GM19099 (cell line): Measurements from ENCODE around the gene PINK1.

Experiments used
- POLR2A ChIP-seq: IDR thresholded peaks from 3 replicates; pipeline ENCODE4 v1.6.1; 2011; ENCODE audit warnings: low read depth; ENCODE audit not compliant: insufficient read length; ENCODE audit errors: extremely low read depth

PINK1 gene

DNA sequence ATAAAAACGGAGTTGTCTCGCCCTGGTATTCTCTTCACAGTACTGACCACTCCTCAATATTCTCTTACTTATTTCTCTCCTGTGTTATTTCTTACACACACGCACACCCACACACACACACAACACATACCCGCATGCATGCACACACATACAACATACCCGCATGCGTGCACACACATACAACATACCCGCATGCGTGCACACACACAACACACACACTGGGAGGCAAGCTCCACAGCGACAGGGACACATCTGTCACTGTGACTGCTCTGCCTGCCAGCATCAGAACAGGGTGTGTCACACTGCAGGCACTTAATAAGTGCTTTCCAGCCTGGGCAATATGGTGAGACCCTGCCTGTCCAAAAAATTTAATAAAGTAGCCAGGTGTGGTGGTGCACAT lies 48.7 kb downstream of the PINK1 start:
- no peak for TF ChIP-seq POLR2A

DNA sequence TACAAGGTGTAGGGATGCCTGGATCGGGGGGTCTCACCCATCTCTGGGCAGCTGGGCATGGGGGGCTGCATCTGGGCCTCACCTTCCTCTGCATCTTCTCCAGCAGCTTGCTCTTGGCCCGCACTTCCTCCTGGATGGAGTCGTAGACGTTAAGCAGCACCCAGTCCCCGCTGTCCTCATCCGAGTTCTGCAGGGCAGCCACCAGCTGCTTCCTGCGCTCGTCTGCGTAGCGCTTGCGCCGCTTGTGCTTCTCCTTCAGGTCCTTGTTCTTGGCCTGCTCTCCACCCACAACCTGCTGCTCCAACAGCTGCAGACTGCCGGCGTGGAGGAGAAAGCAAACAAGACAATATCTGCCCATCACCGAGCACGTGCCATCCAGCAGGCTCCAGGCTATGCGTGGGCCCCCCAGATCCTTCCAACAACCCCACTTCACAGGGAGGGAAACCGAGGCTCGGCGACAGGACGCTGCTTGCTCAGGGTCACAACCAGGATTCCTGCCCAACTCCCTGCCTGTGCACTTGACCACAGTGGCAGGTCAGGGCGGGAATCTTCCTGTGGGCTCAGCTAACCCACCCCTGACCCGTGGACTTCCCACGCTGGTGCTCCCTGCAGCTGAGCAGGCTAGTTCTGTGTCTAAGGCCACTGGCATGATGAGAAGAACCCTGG lies 49.4 kb downstream of the PINK1 start:
- no peak for TF ChIP-seq POLR2A

DNA sequence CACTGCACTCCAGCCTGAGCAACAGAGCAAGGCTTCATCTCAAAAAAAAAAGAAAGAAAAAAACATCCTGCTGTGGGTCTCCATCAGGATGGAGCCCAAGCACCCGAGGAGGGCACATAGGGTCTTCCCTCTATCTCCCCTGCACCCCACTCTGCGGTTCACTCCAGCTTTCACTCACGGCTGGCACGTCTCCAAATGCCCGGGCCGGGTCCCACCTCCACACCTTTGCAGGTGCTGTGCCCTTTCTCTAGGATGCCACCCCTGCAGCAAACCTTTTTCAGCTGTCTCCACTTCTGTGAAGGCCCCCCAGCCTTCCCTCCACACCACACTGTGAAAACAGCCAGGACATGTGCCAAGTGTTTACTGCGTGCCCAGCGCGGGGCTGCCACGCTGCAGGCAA lies 50.4 kb downstream of the PINK1 start:
- TF ChIP-seq POLR2A: no peak

DNA sequence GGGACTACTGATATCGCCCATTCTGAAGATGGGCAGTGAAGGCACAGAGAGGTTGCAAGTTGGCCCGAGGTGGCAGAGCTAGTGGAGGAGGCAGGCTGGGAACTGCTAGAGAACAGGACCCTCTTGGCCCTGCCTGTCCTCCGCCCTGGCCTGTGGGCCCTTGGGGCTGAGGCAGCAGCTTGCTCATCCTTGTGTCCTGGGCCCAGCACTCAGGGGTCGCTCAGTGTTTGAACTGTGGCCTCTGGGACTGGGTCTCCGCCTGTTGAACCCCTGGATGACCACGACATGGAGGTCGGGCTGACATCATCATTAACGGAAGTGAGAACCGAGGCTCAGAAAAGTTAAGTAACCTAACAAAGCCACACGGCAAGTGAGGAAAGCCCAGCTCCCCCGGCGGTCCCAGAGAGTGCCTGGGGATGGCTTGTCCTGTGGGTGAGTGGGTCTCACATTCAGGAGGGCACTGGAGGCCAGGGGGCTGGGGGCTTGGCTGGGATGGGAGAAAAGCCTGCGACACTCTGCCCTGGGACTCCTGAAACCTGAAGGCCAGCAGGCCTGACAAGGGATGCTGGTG lies 50.9 kb downstream of the PINK1 start:
- no peak for TF ChIP-seq POLR2A

DNA sequence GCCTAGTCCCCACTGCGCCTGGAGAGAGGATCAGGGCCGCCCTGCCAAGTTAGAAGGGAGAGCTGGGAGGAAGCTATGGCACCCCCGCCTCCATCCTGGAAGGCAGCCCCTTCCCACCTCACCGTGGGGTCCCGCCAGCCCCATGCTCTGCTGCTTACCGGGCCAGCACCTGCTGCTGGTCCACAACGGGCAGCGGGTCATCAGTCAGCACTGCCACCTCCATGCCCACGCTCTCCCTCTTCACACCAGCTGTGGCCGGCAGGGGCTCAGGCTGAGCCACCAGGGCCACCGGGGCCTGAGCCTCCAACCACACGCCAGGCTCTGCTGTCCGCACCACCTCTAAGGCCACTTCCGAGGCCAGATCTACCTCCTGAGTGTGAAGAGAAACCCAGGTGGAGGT lies 51.4 kb downstream of the PINK1 start:
- no peak for TF ChIP-seq POLR2A

DNA sequence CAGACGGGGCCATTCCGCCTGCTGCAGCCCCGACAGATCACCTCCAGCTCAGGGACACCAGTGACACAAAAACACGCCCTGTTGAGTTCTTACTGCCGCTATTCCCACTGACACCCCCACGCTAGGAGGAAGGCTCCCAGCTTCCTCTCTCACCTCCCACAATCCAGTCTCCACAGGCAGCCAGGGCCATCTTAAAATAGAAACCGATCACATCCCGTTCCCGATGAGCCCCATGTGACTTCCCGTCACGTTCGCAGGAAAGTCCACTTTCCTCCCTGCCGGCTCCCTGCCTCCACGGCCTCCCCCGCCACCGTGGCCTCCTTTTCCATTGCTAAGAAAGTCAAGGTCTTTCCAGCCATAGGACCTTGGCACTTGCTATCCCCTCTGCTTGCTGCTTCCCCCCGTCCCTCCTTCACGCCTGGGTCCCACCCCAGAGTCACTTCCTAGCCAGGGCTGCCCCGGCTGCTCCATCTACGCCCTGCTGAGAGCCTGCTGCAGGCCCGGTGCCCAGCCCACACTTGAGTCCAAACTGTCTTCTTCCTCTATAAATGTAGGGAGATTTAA lies 51.9 kb downstream of the PINK1 start:
- TF ChIP-seq POLR2A: no peak

DNA sequence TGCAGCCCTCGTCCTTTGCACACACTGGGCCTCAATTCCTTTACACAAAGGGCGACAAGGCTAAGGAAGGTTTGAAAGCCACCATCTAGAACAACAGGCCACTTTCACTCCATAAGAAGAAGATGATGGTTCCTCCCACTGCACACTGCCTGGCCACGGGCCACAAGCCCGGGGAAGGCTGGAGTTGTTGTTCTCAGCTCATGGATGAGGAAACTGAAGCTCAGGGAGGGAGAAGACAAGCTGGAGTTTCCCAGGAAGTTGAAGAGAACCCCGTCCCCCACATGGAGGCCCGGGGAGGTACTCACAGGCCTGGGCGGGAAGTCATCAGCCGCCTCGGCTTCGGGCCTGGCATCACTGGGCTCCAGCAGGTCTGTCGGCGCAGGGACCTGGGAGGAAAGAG lies 52.5 kb downstream of the PINK1 start:
- no peak for TF ChIP-seq POLR2A

DNA sequence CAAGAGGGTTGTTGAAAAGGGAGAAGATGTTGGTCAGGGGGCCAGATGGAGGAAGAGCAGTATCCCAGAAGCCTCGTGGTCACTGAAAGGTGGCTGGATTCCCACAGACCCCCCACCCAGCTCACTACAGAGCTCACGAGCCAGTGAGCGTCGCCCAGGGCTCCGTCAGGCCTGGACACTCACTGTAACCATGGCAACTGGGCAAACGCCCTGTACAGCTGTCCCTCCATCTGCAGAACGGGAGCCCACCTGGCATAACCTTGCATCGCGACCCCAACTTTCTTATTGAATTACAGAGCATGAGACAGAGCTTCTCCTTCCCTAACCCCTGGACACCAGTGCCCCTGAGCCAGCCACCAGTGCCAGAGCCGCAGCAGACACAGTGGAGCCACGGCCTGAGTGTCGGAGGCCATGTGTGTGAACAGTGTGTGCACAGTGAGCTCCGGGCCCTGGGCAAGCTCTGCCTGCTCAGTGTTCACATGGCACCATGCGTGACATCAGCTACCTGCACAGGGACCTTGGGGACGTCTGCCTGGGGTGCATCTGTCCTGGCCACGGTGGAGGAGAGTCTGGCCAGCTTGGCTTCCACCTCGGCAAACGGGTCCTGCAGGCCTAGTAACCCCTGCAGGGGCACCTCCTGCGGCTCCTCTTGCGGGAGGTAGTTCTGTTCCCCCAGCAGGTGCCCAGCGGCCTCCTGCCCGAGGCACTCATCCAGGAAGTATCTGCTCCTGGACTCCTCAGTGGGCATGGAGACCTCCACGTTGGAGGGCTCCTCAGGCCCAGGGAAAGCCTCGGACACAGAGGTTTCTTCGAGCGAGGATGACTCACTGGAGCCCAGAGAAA lies 53.8 kb downstream of the PINK1 start:
- no peak for TF ChIP-seq POLR2A

DNA sequence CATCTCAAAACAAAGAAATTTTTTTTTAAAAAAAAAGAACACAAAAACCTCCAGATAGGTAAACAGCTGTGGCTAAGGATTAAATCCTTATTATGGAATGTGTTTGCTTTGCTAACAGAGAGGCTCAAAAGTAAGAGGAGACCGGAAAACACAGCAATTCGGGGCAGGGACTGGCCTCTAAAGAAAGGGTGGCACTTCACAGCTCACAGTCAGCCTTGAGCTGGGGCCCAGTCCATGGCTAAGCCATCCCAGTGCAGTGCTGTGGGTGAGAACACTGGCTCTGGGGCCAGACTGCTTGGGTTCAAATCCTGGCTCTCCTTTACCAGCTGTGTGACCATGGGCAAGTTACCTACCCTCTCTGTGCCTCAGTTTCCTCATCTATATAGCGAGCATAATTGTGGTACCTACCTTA lies 56.4 kb downstream of the PINK1 start:
- no peak for TF ChIP-seq POLR2A

DNA sequence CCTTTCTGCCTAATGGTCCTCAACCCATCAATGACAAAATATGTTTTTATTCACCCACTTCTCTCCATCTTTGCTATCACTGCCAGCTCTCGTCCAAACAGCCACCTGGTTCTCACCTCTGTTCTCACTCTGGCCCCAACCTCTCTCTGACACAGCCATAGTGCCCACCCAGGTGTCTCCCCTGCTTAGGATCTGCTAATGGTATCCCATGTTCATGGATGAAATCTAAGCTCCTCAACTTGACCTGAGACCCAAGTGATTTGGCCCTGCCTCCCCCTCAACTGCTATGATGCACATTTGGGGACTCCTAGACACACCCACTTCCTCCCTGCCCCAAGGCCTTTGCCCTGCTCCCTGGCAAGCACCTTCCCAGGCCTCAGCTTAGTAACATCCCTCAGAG lies 58.6 kb downstream of the PINK1 start:
- TF ChIP-seq POLR2A: no peak

DNA sequence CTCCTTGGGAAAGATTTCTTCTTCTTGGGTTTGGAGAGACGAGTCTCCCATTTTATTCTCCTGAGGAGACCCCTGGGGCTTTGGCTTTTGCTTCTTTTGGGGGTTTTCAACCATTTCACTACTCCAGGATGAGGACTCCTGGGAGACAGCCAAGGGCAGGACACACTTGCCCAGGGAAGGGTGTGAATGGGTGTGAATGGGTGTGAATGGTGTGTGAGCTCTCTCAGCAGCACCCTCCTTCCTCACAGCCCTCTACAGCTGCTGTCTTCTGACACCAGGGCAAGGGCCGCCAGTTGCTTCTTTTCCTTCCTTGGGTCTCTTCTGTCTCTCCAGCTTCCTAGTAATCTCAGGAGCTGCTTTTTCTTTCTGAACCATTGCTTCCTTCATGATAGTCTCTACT lies 60.4 kb downstream of the PINK1 start:
- no peak for TF ChIP-seq POLR2A

DNA sequence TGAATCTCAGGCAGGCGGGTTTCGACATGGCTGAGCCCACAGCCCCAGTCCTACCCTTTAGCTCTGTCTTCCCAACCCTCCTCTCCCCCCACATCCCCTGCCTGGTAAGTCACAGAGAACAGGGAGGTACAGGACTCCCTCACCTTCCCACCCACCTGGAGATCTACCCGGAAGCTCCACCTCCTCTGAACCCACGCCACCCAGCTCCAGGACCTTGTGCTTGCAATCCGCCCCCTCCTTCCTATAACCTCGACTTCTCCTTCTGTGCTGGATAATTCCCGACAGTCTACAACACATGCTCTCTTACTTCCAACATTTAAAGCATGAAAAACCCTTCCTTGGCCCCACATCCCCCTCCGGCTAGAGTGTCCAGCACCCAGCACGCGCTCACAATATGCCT lies 62.3 kb downstream of the PINK1 start:
- TF ChIP-seq POLR2A: no peak

DNA sequence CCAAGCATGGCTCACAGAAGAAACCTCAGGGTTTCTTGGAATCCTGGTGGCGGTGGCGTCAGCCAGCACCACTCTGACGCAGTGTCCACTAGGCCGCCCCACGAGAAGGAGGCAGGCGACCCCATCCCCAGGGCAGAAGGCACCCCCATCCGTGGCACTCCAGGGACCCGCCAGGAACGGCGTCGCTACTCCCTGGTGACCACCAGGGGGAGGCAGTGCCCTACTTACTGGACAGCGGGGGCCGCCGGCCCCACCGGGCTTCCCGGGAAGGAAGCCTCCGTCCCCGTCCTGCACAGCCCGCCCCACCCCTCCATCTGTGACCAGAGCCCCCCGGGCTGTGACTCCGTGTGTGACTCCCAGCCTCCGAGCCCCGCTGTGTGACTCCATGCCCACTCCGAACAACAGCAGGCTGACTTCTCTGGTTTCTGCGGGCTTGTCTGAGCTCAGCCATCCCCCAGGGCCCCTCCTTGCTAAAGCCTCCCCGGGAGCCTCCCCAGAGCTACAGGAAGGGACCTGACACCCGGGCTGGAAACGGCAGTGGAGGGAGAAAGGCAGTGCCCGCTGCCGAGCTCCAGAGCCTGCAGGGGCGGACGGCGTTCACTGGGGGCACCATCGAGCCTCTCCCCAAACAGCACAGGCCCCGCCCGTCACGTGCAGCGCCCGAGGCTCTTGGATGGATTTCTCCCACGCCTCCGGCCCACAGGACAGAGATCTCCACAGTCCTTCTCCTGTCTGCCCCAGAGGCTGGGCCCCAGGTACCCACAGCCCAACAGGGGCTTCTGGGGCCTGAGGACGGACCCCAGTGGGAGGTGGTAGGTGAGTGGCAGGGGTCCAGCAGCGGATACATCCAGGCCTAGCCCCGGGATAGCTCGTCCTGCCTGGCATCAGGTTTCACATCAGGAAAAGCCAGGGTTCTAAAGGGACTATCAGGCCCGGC lies 63.4 kb downstream of the PINK1 start:
- no peak for TF ChIP-seq POLR2A

DNA sequence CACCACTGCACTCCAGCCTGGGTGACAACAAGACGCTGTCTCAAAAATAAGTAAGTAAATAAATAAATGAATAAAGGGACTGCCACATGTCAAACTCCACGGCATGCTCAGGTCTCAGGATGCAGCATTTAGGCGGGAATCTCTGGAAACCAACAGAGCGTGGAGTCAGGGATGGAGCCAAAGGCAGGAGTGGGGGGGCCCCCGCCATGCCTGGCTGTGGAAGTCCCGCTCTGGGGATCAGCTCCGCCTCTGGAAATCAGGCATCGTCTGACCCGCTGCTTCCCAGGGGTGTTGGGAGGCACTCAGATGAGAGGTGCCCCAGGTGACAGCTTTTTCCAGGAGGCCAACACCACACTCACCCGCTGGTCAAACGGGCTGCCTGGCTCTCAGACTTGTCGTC lies 64.3 kb downstream of the PINK1 start:
- no peak for TF ChIP-seq POLR2A

DNA sequence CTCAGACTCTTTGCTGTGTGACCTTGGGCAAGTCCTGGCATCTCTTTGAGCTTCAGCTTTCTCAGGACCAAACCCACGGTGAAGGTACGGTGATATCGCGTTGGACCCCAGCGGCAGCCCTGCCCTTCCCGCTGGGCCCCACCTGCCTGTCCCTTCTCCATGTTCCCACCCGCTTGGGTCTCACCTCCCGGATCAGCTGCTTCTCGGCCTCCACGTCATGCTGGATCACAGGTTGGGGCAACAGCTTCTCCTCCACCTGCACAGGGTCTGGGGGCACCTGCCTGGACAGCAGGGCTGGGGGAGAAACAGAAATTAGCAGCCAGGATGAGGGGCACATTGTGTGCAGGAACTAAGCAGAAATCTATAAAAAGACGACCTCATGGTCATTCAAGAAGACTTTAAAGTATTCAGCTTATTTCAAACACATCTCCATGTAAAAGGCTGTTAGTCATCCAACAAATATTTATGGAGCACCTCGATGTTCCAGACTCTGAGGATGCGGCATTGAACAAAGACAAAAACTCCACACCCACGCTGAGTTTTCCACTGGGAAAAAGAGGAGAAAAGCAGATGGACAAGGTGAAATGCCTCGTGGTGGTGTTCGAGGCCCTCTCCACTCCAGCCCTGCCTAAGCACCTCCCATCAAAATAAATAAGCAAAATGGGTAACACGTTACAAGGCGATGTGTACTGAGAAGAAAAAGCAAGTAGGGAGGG lies 65.1 kb downstream of the PINK1 start:
- TF ChIP-seq POLR2A: no peak

DNA sequence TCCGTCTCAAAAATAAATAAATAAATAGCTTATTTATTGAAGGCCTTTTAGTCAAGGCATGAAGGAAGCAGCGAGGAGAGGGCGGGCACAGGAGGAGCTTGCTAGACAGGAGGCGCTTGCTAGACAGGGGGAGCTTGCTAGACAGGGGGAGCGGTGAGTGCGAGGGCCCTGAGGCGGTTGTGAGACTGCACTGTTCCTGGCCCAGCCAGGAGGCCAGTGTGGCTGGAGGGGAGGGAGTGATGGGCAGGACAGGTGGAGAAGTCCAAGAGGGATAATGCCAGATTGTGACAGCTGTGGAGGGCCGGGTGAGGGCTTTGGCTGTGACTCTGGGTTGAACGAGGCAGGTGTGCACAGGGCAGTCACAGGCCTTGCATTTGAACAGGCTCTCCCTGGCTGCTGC lies 66.3 kb downstream of the PINK1 start:
- no peak for TF ChIP-seq POLR2A
